Colonic mucosa (tissue), 4 donors: ENCODE measurements around the gene PTPRM. TPM values are rescaled to one million over a fixed set of nuclear protein-coding genes. Genes with fewer than 3 reads are reported as not detected.

Experiments
- DNase-seq: peaks from one replicate; pipeline ENCODE4 v3.0.0-alpha.2; 2020
- H3K27ac ChIP-seq: fragments of 200-600 bp; one replicate; pipeline ENCODE4 v1.8.0; 2021
- H3K27me3 ChIP-seq: fragments of 200-600 bp; one replicate; pipeline ENCODE4 v1.8.0; 2021
- H3K36me3 ChIP-seq: fragments of 200-600 bp; one replicate; pipeline ENCODE4 v1.8.0; 2021
- H3K4me1 ChIP-seq: fragments of 200-600 bp; one replicate; pipeline ENCODE4 v1.8.0; 2021; ENCODE audit warnings: mild to moderate bottlenecking
- H3K4me3 ChIP-seq: fragments of 200-600 bp; one replicate; pipeline ENCODE4 v1.8.0; 2021
- H3K9ac ChIP-seq, 2 donors: one replicate each; pipeline ENCODE4 v1.7.0; 2013; ENCODE audit warnings: control low read depth in 2 of 2, low read depth in 2 of 2, low read length in 2 of 2
- H3K9me3 ChIP-seq: fragments of 200-600 bp; one replicate; pipeline ENCODE4 v1.8.0; 2021
- CTCF ChIP-seq: fragments of 200-600 bp; IDR thresholded peaks from one replicate; pipeline ENCODE4 v1.8.0; 2022; ENCODE audit warnings: antibody characterized with exemption, mild to moderate bottlenecking
- intact Hi-C: fragments of 100-400 bp; cut with DNase I; formaldehyde crosslinking; loops from one replicate; pipeline ENCODE4 v1.14.1; 2022
- total RNA-seq, 2 donors: library from RNA; stranded (reverse); fragmentation: NEBNext Ultra II Directional in 1 of 2; extraction: Animal tissue kit (Norgen Biotek cat#: 25700) in 1 of 2; gene quantifications; one replicate each; pipeline ENCODE4 v1.2.1, GENCODE V29; 2021
- donor health status: healthy.
- donor health status: DM: no; HTN: no; CAD: no.
- donor health status: DM: no; HTN: no; CAD: no.

Gene PTPRM
- total RNA-seq, 2 donors from 2014 or later = 8.1 to 13.9 TPM

DNA sequence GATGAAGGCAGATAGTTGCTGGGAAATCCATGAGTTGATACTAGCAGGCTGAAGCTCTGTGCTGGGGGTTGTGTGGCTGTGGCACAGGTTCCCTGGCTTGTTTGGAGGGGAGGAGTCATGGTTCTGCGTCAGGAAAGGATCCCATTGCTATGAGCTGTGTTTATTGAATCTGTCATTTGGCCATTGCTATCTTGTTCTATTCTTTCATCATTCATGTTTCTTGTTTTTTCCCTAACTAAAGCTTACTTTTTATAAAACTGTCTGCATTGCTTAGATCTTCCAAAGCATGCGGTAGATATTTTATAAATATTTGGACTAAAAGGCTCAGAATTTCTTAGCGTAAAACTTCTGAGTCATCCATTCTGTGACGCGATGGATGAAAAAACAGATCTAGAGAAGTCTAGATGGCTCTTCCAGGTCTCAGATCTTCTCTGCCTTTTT lies 335.3 kb downstream of the PTPRM start:
- Histone ChIP-seq H3K27me3 (no peaks in the 10 kb centered on the region), H3K4me1 (no peaks in the 10 kb centered on the region), H3K36me3 (no peaks in the 10 kb centered on the region), H3K9ac (no peak overlapping the region), H3K27ac (peak overlapping the region; percentile 24), H3K4me3 (no peak overlapping the region), H3K9me3 (no peaks in the 10 kb centered on the region)
- no peak for TF ChIP-seq CTCF
- peak; percentile 26 for DNase-seq
- intact Hi-C loops = no loop called here

DNA sequence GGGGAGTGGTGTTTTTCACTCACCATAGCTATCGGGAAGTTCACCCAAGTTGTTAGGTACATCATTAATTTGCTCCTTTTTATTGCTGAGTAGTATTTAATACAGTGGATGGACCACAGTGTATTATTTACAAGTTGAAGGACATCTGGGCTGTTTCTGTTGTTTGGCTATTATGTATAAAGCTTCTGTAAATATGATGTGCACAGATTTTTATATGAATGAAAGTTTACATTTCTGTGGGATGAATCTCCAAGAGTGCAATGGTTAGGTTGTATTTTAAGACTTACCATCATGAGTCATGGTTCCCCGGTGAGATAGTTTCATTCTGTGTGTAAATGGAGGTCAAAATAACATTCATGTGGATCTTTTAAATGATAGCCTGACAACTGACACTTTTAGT lies 337.4 kb downstream of the PTPRM start:
- Histone ChIP-seq H3K4me1 (no peaks in the 10 kb centered on the region), H3K9me3 (no peaks in the 10 kb centered on the region), H3K4me3 (no peak overlapping the region), H3K36me3 (no peaks in the 10 kb centered on the region), H3K9ac (no peak overlapping the region), H3K27ac (no peak overlapping the region), H3K27me3 (no peaks in the 10 kb centered on the region)
- DNase-seq = no peak
- TF ChIP-seq CTCF = no peak
- intact Hi-C loops = no loop called here

- Histone ChIP-seq H3K36me3 (no peaks in the 10 kb centered on the region), H3K27me3 (no peaks in the 10 kb centered on the region), H3K9me3 (no peaks in the 10 kb centered on the region), H3K4me3 (no peak overlapping the region), H3K9ac (no peak overlapping the region), H3K27ac (no peak overlapping the region), H3K4me1 (no peaks in the 10 kb centered on the region)
- TF ChIP-seq CTCF = no peak
- no peak for DNase-seq
- intact Hi-C loops = no loop called here
Observed at GRCh38 chr18:7908681-7909299, 341.7 kb downstream of the PTPRM start.

DNA sequence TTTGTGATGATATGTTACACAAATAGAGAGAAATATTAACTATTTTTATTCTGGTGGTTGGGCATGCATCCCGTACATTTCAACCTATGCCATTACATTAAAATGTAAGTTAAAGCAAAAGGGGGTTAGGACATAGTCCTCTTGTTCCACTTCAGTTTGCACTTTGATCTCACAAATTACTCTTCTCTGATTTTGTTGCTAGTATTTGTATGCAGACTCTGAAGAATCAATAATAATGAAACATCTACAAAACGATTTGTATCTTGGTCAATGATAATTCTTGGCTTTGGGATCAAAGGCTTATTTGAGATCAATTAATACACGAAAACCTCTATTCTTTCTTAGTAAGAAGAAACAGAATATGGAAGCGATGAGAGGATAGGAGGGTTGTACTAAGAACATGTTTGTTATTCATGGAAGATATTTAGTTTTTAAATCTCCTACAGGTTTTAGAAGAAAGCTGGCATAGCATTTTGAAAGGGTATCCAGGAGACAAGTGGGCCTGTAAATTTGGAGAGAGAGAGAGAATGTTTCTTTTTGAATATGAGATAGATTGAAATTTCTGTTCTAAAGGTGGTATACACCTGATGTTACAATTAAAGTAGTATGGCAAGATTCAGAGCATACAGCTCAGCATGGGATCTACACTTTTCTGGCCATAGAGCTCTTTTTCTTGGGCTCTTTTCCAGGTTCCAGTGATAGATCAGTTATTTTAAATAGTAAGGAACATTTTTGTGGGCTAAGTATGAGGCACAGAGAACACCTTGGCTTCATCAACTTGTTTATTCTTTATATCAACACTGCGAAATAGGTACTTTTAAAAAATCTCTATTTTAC lies 347.9 kb downstream of the PTPRM start:
- intact Hi-C loops = no loop called here
- no peak overlapping the region for H3K4me3 ChIP-seq
- no peaks in the 10 kb centered on the region for H3K36me3 ChIP-seq
- H3K9me3 ChIP-seq = no peaks in the 10 kb centered on the region
- no peak for DNase-seq
- no peaks in the 10 kb centered on the region for H3K4me1 ChIP-seq
- no peak for TF ChIP-seq CTCF
- H3K9ac ChIP-seq = no peak overlapping the region
- no peak overlapping the region for H3K27ac ChIP-seq
- H3K27me3 ChIP-seq = no peaks in the 10 kb centered on the region

DNA sequence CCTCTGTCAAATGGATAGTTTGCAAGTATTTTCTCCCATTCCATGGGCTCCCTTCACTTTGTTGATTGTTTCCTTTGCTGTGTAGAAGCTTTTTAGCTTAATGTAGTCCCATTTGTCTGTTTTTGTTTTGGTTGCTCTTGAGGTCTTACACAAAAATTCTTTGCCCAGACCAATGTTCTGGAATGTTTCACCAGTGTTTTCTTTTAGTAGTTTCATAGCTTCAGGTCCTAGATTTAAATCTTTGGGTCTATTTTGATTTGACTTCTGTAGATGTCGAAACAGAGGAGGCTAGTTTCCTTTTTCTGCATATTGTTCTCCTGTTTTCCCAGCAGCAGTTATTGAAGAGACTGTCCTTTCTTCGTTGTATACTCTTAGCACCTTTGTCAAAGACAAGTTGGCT lies 351.6 kb downstream of the PTPRM start:
- no peak for TF ChIP-seq CTCF
- no peaks in the 10 kb centered on the region for H3K36me3 ChIP-seq
- H3K9ac ChIP-seq = no peak overlapping the region
- H3K27me3 ChIP-seq = no peaks in the 10 kb centered on the region
- H3K4me1 ChIP-seq = no peaks in the 10 kb centered on the region
- no peak for DNase-seq
- no peak overlapping the region for H3K27ac ChIP-seq
- no peak overlapping the region for H3K4me3 ChIP-seq
- H3K9me3 ChIP-seq = no peaks in the 10 kb centered on the region
- intact Hi-C loops = no loop called here
